Measurements from ENCODE around the gene TRIM31. TPM values are rescaled to one million over a fixed set of nuclear protein-coding genes. Genes with fewer than 3 reads are reported as not detected.

Gene TRIM31
- total and polyA plus RNA-seq, 2 of the 4 experiments (the other 2 are of a cell fraction): not detected

DNA sequence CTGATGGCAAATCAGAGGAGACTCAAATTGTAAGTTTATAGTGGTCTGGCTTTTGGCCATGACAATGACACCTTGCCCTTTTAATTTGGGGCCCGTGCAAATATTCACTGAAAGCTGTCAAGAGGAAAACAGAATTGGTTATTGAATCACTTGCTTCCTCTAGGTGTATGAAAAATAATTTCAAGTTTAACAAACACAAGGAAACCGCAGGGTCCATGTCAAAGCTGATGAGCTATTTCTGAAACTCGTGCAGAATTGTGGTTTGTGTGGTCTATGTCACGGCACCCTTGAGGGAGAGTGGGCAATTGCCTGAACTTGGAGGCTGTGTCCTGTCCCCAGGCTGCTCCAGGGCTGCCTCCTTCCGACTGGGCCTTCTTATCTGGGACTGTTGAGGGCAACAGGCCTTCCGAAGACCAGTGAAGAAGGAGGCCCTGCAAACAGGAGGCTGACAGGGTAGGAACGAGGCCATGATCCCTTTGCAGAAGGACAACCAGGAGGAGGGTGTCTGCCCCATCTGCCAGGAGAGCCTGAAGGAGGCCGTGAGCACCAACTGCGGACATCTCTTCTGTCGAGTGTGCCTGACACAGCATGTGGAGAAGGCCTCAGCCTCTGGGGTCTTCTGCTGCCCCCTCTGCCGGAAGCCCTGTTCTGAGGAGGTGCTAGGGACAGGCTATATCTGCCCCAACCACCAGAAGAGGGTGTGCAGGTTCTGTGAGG is 23.8 kb upstream of the TRIM31 start:
- no peak overlapping the region for H2AK9ac ChIP-seq (replicated peaks; ENCODE audit: low read depth, low read length, poor library complexity)
- dilution Hi-C loops (cut with HindIII; ENCODE audit: low sequenced_read_pairs, unreplicated experiment): no loop called here
- no peak overlapping the region for H4K5ac ChIP-seq (ENCODE audit: low read depth, low read length)
- no peak overlapping the region for H3K56ac ChIP-seq (ENCODE audit: extremely low read depth, insufficient read depth, low read length)
- ATAC-seq (ENCODE audit: low read depth) (no peak), DNase-seq (no peak)
- H3K79me1 ChIP-seq (ENCODE audit: low read depth in 1 of 2, low read length in 2 of 2): no peaks in the 10 kb centered on the region
- no peaks in the 10 kb centered on the region for H3K9me1 ChIP-seq (ENCODE audit: insufficient read depth, low read length)
- no peak overlapping the region for H2BK120ac ChIP-seq (ENCODE audit: low read depth, low read length)
- H3K23ac ChIP-seq (ENCODE audit: low read depth, low read length): no peak overlapping the region
- no peak overlapping the region for H3K4me3 ChIP-seq (ENCODE audit: insufficient read depth, low read depth, low read length)
- ChIA-PET POLR2A (ENCODE audit: unreplicated experiment) (no interaction called here), CTCF (no interaction called here)
- in situ Hi-C loops (cut with MboI; ENCODE audit: low sequenced_read_pairs): loop anchor here (10.0 kb wide), 1 partner anchor 292 kb away; no protein-coding TSS in a partner anchor
- H2BK5ac ChIP-seq (ENCODE audit: low read depth, low read length, poor library complexity, severe bottlenecking): no peak overlapping the region
- H2AFZ ChIP-seq (replicated peaks; ENCODE audit: low read length, poor library complexity): no peak overlapping the region
- no peak overlapping the region for H2BK15ac ChIP-seq (ENCODE audit: low read depth, low read length)
- no peaks in the 10 kb centered on the region for H3K4me1 ChIP-seq (ENCODE audit: control insufficient read depth, insufficient read depth, low read length)
- H3K9ac ChIP-seq (ENCODE audit: low read depth, low read length): no peak overlapping the region
- no peak overlapping the region for H3K4me2 ChIP-seq (ENCODE audit: low read depth, low read length)
- 41% methylated on average over 2 of the region's 11 CpGs; no CpG with 5 or more reads in 1 of the 2 experiments for WGBS, 2 experiments (ENCODE audit: extremely low coverage in 2 of 2, insufficient read length in 1 of 2)
- no peaks in the 10 kb centered on the region for H4K20me1 ChIP-seq (ENCODE audit: insufficient read depth, low read length)
- H3K9me3 ChIP-seq (ENCODE audit: control insufficient read depth, insufficient read depth, low read length): no peaks in the 10 kb centered on the region
- no TSS peak for BruUV-seq (replicated peaks)
- peaks cover 24% of the 10 kb centered on the region for H3K27me3 ChIP-seq (ENCODE audit: control insufficient read depth, insufficient read depth, low read length)
- no peak for TF ChIP-seq RAD21 (IDR thresholded peaks at IDR 0.05; ENCODE audit: low read length)
- no peak for TF ChIP-seq RFX5 (IDR thresholded peaks at IDR 0.05; ENCODE audit: low read depth, low read length)
- TF ChIP-seq, protein P1, sequence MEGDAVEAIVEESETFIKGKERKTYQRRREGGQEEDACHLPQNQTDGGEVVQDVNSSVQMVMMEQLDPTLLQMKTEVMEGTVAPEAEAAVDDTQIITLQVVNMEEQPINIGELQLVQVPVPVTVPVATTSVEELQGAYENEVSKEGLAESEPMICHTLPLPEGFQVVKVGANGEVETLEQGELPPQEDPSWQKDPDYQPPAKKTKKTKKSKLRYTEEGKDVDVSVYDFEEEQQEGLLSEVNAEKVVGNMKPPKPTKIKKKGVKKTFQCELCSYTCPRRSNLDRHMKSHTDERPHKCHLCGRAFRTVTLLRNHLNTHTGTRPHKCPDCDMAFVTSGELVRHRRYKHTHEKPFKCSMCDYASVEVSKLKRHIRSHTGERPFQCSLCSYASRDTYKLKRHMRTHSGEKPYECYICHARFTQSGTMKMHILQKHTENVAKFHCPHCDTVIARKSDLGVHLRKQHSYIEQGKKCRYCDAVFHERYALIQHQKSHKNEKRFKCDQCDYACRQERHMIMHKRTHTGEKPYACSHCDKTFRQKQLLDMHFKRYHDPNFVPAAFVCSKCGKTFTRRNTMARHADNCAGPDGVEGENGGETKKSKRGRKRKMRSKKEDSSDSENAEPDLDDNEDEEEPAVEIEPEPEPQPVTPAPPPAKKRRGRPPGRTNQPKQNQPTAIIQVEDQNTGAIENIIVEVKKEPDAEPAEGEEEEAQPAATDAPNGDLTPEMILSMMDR (conservative IDR thresholded peaks at IDR 0.05; ENCODE audit: low read depth, low read length): no peak
- TF ChIP-seq FOS (IDR thresholded peaks at IDR 0.05; ENCODE audit: low read depth, low read length): no peak
- TF ChIP-seq, protein P2, sequence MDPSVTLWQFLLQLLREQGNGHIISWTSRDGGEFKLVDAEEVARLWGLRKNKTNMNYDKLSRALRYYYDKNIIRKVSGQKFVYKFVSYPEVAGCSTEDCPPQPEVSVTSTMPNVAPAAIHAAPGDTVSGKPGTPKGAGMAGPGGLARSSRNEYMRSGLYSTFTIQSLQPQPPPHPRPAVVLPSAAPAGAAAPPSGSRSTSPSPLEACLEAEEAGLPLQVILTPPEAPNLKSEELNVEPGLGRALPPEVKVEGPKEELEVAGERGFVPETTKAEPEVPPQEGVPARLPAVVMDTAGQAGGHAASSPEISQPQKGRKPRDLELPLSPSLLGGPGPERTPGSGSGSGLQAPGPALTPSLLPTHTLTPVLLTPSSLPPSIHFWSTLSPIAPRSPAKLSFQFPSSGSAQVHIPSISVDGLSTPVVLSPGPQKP (IDR thresholded peaks at IDR 0.05; ENCODE audit: borderline replicate concordance, low read depth, low read length): no peak
- TF ChIP-seq RCOR1 (IDR thresholded peaks at IDR 0.05; ENCODE audit: insufficient replicate concordance, low read length): no peak
- no peak for TF ChIP-seq CHD1 (IDR thresholded peaks at IDR 0.05; ENCODE audit: low read depth, low read length)
- TF ChIP-seq POLR2A (IDR thresholded peaks at IDR 0.05; ENCODE audit: low read depth, low read length): no peak
- TF ChIP-seq MAFK (IDR thresholded peaks at IDR 0.05; ENCODE audit: low read depth, low read length): no peak
- TF ChIP-seq, protein P3, sequence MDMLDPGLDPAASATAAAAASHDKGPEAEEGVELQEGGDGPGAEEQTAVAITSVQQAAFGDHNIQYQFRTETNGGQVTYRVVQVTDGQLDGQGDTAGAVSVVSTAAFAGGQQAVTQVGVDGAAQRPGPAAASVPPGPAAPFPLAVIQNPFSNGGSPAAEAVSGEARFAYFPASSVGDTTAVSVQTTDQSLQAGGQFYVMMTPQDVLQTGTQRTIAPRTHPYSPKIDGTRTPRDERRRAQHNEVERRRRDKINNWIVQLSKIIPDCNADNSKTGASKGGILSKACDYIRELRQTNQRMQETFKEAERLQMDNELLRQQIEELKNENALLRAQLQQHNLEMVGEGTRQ (IDR thresholded peaks at IDR 0.05; ENCODE audit: low read depth, low read length): no peak
- no peak for TF ChIP-seq MXI1 (IDR thresholded peaks at IDR 0.05; ENCODE audit: borderline replicate concordance, low read depth, low read length)
- no peak for TF ChIP-seq SMC3 (IDR thresholded peaks at IDR 0.05; ENCODE audit: low read depth, low read length)
- no peak for TF ChIP-seq BHLHE40 (IDR thresholded peaks at IDR 0.05; ENCODE audit: low read depth, low read length)
- TF ChIP-seq CEBPB (IDR thresholded peaks at IDR 0.05; ENCODE audit: low read depth, low read length): no peak
- no peak for TF ChIP-seq MAZ (IDR thresholded peaks at IDR 0.05; ENCODE audit: borderline replicate concordance, low read depth, low read length)
- TF ChIP-seq NFE2L2 (IDR thresholded peaks at IDR 0.05; ENCODE audit: low read depth, low read length): no peak
- H3K14ac ChIP-seq (replicated peaks; ENCODE audit: low read depth, low read length): no peak overlapping the region
- H3K27ac ChIP-seq (ENCODE audit: insufficient read depth, low read length): no peak overlapping the region
- H2BK20ac ChIP-seq (ENCODE audit: low read depth, low read length): no peak overlapping the region
- no peaks in the 10 kb centered on the region for H3K36me3 ChIP-seq (ENCODE audit: control insufficient read depth, insufficient read depth, low read length)
- H4K91ac ChIP-seq (ENCODE audit: insufficient read depth, low read depth, low read length): no peak overlapping the region
- no peak overlapping the region for H3K4ac ChIP-seq (ENCODE audit: low read depth, low read length)
- no peak overlapping the region for H2AK5ac ChIP-seq (ENCODE audit: low read depth, low read length)
- no peak overlapping the region for H3K18ac ChIP-seq (ENCODE audit: low read depth, low read length)
- H4K8ac ChIP-seq (ENCODE audit: low read depth in 2 of 2, low read length in 2 of 2): no peak overlapping the region
- intact Hi-C loops (cut with micrococcal nuclease): no loop called here
